ENCODE results near the gene AGBL5.

Gene AGBL5

DNA sequence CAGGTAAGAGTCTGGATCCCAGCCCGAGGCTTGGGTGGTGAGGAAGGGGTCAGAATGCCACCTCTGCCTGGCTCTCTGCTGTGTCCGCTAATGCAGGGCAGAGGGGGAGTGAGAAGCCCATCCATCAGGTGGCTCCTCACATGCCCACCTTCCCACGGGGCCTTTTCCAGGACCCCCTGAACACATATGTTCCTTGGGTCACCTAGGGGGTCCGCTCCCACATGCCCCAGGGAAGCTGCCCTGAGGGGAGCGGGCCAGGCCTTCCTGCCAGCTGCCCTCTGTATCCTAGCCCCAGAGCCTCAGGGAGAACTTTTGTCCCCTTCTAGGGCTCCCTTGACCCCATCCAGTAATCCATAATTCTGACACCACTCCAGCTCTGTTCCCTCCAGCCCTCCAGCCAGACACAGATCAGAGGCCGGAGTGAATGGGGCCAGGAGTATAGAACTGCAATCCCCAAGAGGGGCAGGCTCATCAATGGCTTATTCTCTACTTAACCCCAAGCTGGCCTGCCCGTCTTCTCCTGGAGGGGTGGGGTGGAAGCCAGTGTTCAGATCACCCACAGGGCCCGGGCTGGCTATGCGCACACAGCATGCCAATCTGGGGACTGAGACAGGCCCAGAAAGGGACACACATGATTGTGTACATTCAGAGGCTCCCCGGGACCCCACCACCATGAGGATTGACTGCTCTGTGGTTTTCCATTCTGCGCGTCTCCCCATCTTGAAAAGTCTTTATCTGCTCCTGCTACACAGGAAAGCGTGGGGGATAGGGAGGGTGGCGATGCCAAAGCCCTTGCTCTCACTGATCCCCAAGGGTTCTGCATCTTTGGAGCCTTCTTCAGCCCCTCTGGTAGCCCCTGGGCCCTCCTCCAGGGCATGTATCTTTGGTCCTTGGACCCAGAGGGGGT, 28.0 kb downstream of the AGBL5 start:
- DNase-seq, result no peak

DNA sequence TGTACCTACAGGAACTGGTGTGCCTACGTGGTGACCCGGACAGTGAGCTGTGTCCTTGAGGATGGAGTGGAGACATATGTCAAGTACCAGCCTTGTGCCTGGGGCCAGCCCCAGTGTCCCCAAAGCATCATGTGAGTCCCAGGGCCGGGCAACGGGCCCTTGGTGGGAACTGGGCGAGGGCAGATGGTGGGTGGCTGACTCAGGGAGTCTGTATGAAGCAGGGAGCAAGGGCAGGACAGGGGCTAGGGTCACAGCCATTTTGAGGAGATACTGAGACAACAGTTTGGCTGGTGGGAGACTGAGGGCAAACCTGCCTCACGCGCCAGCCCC, 28.6 kb downstream of the AGBL5 start:
- peak; percentile 29 for DNase-seq

DNA sequence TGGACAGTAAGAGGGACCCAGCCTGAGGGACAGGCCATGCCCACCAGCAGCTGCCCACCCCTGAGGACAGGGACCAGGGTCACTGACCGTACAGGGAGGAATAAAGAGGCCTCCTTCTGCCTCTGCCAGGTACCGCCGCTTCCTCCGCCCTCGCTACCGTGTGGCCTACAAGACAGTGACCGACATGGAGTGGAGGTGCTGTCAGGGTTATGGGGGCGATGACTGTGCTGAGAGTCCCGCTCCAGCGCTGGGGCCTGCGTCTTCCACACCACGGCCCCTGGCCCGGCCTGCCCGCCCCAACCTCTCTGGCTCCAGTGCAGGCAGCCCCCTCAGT, 29.1 kb downstream of the AGBL5 start:
- no peak for DNase-seq

DNA sequence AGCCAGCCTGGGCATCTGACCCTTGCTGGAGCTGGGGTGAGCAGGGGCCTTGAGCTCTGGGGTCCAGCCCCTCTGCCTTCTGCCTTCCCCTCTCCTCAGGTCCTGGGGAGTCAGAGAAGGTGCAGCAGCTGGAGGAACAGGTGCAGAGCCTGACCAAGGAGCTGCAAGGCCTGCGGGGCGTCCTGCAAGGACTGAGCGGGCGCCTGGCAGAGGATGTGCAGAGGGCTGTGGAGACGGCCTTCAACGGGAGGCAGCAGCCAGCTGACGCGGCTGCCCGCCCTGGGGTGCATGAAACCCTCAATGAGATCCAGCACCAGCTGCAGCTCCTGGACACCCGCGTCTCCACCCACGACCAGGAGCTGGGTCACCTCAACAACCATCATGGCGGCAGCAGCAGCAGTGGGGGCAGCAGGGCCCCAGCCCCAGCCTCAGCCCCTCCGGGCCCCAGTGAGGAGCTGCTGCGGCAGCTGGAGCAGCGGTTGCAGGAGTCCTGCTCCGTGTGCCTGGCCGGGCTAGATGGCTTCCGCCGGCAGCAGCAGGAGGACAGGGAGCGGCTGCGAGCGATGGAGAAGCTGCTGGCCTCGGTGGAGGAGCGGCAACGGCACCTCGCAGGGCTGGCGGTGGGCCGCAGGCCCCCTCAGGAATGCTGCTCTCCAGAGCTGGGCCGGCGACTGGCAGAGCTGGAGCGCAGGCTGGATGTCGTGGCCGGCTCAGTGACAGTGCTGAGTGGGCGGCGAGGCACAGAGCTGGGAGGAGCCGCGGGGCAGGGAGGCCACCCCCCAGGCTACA, 30.7 kb downstream of the AGBL5 start:
- no peak for DNase-seq

DNA sequence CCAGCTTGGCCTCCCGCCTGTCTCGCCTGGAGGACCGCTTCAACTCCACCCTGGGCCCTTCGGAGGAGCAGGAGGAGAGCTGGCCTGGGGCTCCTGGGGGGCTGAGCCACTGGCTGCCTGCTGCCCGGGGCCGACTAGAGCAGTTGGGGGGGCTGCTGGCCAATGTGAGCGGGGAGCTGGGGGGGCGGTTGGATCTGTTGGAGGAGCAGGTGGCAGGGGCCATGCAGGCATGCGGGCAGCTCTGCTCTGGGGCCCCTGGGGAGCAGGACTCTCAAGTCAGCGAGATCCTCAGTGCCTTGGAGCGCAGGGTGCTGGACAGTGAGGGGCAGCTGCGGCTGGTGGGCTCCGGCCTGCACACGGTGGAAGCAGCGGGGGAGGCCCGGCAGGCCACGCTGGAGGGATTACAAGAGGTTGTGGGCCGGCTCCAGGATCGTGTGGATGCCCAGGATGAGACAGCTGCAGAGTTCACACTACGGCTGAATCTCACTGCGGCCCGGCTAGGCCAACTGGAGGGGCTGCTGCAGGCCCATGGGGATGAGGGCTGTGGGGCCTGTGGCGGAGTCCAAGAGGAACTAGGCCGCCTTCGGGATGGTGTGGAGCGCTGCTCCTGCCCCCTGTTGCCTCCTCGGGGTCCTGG, 31.4 kb downstream of the AGBL5 start:
- DNase-seq, result no peak

DNA sequence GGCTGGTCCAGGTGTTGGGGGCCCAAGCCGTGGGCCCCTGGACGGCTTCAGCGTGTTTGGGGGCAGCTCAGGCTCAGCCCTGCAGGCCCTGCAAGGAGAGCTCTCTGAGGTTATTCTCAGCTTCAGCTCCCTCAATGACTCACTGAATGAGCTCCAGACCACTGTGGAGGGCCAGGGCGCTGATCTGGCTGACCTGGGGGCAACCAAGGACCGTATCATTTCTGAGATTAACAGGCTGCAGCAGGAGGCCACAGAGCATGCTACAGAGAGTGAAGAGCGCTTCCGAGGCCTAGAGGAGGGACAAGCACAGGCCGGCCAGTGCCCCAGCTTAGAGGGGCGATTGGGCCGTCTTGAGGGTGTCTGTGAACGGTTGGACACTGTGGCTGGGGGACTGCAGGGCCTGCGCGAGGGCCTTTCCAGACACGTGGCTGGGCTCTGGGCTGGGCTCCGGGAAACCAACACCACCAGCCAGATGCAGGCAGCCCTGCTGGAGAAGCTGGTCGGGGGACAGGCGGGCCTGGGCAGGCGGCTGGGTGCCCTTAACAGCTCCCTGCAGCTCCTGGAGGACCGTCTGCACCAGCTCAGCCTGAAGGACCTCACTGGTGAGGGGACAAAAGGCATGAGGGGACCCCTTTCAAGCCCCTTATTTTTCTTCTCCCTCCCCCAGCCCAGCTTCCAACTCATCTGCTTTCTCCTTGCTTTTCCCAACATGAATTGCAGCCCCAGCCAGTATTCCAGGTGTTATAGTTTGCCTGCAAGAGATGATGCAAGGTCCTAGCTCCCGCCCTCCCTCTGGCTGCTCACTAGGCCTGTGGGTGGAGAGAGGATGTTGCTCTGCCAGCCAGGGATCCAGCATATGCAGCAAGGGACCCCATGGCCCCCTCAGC, 32.2 kb downstream of the AGBL5 start:
- DNase-seq, result no peak

DNA sequence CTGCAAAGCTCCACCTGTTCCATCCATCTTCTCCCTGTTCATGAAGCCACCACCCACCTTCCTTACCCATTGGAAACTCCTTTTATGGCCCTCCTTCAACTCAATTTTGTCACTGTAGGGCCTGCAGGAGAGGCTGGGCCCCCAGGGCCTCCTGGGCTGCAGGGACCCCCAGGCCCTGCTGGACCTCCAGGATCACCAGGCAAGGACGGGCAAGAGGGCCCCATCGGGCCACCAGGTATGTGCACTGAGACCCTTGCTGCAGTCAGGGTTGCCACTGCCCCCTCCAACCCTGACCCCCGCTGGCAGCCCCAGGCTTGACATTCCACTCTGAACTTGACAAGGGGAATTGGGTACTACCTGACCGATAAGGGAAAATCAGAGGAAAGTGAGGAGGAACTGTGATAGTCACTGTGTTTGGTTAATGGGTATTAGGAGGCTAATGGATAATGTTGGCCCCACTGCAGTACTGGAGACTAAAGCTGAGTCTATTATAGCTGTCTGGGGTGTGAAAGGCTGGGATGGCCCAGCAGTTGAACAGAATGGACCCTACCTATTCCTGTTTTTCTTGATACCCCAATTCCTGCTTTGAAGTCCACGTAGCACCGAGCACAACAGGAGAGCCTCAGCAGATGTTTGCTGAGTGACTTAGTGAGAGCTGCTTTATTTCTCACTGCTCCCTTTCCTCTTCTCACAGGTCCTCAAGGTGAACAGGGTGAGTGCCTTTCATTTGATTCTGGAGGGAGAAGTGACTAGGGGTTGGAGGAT, 33.0 kb downstream of the AGBL5 start:
- DNase-seq, result no peak

DNA sequence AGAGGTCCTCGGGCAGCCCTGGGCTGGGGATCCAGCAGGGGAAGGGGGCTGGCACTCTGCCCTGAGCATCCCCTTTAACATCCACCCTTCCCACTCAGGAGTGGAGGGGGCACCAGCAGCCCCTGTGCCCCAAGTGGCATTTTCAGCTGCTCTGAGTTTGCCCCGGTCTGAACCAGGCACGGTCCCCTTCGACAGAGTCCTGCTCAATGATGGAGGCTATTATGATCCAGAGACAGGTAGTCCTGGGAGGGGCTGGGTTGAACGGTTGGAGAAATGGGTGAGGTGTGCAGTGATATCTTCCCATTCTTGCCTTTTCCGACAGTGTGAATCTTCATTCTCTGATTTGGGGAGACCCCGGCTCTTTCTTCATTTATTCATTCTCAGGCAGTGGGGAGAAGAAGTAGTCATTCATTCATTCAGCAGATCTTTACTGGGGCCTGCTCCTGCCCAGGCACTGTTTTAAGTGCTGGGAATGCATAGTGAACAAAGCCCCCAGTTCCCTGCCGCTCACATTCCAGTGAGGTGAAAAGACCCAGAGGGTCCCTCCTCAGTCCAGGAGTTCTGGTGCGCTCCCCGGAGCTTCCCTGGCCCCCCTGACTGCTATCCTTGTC, 33.7 kb downstream of the AGBL5 start:
- no peak for DNase-seq

DNA sequence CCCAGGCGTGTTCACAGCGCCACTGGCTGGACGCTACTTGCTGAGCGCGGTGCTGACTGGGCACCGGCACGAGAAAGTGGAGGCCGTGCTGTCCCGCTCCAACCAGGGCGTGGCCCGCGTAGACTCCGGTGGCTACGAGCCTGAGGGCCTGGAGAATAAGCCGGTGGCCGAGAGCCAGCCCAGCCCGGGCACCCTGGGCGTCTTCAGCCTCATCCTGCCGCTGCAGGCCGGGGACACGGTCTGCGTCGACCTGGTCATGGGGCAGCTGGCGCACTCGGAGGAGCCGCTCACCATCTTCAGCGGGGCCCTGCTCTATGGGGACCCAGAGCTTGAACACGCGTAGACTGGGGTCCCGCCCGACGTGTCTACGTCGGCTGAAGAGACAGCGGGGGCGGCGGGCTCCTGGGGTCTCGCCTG, 34.2 kb downstream of the AGBL5 start:
- DNase-seq, result peak; percentile 70

DNA sequence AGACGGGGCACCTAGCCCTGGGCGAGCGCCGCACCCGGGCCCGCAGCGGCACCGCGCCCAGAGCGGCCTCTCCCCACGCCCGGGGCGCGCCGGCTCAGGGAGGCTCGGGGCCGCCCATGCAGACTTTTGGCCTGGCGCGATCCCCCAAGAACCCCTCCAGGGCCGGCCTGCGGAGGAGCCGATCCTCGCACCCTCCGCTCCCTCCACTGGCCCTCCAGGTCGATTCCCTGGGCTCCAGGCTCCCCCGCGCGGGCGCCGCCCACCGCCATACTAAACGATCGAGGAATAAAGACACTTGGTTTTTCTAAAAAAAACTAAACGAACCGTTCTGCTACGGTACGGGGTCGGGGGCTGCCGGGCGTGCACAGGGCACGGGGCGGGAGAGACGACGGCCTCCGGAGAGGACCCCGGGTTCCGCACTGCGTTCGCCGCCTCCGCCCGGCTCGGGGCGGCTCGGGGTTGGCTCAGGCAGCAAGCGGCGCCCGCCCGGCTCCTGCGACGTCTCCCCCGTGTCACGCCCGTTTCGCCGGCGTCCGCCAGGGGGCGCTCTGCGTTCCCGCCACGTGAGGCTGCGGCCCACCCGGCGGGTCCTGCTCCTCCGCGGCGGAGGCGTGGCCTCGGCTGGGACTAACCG, 34.7 kb downstream of the AGBL5 start:
- peak; percentile 98 for DNase-seq

DNA sequence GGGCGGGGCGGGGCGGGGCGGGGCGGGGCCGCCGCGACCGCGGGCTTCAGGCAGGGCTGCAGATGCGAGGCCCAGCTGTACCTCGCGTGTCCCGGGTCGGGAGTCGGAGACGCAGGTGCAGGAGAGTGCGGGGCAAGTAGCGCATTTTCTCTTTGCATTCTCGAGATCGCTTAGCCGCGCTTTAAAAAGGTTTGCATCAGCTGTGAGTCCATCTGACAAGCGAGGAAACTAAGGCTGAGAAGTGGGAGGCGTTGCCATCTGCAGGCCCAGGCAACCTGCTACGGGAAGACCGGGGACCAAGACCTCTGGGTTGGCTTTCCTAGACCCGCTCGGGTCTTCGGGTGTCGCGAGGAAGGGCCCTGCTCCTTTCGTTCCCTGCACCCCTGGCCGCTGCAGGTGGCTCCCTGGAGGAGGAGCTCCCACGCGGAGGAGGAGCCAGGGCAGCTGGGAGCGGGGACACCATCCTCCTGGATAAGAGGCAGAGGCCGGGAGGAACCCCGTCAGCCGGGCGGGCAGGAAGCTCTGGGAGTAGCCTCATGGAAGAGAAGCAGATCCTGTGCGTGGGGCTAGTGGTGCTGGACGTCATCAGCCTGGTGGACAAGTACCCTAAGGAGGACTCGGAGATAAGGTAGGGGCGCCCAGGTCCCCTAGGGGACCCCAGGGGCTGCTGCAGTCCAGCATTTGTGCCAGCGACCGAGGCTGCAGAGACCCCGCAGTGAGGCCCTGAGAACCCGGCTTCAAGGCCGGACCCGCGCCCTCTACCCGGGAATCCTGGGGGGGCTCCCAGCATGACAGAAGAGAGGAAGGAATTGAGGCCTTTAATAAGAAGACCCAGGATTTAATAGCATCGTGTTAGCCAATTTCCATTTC, 35.5 kb downstream of the AGBL5 start, which contains the start of gene KHK:
Gene KHK (plus strand): TSS at position 49 of the 870 bp plus-strand sequence. CDS start 488 bp downstream, at position 537.
- no peak for DNase-seq

DNA sequence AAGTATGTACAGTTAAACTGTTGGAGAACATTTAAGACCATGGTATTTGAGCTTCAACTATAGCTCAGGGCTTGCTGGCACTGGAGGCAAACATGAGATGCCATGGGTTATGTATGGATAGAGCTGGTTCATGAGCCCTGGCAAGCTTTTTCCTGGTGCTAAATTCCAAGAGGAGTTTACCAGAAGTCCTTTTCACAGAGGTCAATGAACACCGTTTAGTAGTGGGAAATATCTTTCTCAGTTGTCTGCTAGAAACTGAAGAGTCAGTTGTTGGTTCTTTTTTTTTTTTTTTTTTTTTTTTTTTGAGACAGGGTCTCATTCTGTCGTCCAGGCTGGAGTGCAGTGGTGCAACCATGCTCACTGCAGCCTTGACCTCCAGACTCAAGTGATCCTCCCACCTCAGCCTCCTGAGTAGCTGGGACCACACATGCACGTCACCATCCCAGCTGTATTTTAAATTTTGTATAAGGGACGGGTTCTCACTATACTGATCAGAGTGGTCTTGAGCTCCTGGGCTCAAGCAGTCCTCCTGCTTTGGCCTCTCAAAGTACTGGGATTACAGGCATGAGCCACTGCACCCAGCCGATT, 36.4 kb downstream of the AGBL5 start:
- no peak for DNase-seq

DNA sequence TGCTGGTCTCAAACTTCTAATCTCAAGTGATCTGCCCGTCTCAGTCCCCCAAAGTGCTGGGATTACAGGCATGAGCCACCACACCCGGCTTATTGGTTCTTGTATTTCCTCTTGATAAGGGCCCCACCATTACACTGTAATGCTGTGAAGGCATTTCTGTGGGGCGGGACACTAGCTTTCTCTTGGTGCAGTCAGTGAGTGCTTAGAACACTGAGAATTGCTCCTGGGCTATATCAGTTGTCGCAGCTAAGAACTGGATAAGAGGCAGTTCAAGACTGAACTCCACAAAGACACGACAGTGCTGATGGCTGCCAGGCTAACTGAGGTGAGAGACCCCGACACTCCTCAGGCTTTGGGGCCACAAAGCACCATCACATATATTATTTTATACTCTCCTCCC, 37.2 kb downstream of the AGBL5 start:
- DNase-seq, result no peak

DNA sequence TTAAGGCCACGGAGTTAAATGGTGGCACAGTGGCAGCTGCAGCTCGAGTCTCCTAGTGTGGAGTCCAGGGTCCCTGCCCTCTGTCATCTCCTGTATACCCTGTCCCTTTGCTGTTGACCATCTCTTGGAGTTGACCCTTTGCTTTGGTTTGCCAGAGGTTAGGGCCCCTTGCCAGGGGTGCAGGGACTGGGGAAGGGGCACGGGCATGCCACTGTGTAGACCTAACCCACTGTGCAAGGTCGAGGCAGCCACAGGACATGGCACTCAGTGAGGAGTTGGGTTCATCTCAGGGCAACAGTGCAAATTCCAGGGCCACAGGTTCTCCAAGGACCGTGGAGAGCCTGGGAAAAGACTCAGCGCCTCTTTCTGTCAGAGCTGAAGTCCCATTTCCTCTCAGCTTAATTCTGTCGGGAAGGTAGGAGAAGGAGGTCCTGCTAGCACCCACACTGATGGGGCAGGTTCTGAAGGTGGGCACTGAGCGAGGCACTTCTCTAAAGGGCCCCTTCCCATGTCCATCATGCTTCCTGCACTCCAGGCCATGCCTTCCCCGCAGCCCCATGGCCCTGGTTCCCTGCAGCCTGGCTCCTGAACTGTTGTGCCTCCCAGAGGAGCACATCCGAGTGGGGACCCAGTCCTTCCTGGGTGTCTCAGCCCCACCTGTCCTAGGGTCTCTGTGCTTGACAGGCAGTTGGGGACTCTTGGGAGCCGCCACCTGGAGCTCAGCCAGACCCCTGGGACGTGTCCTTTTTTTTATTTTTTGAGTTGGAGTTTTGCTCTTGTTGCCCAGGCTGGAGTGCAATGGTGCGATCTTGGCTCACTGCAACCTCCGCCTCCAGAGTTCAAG, 37.9 kb downstream of the AGBL5 start:
- DNase-seq, result no peak

DNA sequence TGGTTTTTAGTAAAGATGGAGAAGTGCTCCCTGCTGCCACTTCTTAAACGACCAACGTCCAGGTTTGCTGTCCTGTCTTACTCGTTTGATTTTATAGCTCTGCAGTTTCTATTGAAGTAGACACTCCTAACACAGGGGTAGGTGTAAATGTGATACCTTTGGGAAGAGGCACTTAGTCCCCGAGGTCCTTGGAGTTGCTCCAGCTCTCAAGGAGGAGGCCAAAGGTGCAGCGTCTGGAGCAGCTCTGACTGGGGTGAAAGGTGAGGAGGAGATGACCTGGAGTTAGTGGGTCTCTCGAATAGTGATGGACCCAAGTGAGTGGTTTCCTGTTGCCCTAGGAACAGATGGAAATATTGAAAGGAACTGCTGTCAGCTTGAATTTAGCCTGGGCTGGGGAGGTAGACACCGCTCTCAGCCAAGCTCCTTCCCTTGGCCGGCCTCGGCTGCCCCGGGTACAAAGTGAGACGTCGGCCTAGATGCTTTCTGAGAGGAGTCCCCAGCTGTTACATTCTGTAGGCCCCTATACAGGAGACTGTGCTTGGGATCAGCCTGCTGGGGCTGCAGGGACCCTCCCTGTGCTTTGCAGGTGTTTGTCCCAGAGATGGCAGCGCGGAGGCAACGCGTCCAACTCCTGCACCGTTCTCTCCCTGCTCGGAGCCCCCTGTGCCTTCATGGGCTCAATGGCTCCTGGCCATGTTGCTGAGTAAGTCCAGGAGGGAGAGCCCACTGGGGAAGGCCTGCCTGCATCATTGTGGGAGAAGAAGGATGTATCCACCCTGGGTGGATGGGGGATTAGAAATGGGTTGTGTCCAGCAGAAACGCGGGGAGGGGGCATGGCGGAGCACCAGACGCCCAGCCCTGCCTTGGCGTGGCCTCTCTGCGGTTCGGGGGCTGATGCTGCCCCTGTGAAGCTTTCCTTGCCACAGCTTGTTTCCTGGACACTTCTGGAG, 40.6 kb downstream of the AGBL5 start:
- DNase-seq, result no peak

DNA sequence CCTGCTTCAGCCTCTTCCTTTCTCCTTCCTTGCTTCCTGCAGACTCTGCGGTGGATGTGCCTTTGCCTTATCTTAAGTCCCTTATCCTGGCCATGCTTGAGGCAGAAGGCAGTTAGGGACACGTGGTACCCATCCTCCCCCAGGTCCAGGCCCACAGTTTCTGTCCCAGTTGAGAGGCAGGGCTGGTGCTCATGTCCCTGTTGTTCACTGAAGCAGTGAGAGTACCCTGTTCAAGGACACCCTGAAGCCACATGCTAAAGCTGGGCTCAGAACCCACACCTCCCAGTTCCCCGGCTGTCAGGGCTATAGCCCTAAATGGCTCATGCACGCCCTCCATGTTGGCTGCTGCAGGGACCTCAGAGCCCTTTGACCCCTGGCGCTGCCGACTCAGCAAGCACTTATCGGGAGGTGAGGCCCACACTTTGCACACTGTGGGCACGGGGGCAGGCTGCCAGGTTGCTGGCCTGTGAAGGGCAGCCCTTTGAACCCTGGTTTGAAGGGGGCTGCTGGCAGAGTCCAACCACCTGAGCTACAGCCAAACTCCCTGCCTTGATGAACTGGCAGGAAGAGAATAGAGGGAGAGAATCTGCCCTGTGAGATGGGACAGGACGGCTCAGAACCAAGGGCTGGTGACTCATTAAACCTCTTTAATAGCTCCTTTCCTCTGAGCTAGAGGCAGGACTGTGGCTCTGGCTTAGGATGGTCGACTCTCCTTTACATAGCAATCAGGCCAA, 41.4 kb downstream of the AGBL5 start:
- DNase-seq, result no peak

All from suppressor macrophage treated with lipopolysaccharide for 4 hours (primary cell).